Right lobe of liver (tissue), 6 donors: ENCODE data around the gene VCX. TPM values are rescaled to one million over a fixed set of nuclear protein-coding genes. Genes with fewer than 3 reads are reported as not detected.
"Not testable (repeated sequence)": the region's sequence is repeated elsewhere in the genome, so short reads cannot be mapped to it uniquely, and the experiment has no call there.

Experiments used
- ATAC-seq, 4 donors: fragments of 200-7000 bp; cut with Tn5 transposase; one replicate each; pipeline ENCODE4 v1.9.1; 2020; ENCODE audit warnings: mild to moderate bottlenecking in 4 of 4, moderate library complexity in 4 of 4
- DNase-seq, 3 donors: peaks; one replicate each; pipeline ENCODE4 v3.0.0-alpha.2; 2020
- H3K27ac ChIP-seq, 3 donors: fragments of 200-600 bp; one replicate each; pipeline ENCODE4 v1.8.0; 2022
- H3K27me3 ChIP-seq, 2 donors: fragments of 200-600 bp; one replicate each; pipeline ENCODE4 v1.8.0; 2022
- H3K36me3 ChIP-seq, 4 donors: fragments of 200-600 bp; sonication (generic) in 1 of 4; one replicate each; pipeline versions ENCODE4 v1.5.1 to v1.8.0; 2017 to 2022; ENCODE audit warnings: control low read depth in 1 of 4
- H3K4me1 ChIP-seq, 4 donors: fragments of 200-600 bp; sonication (generic) in 1 of 4; one replicate each; pipeline versions ENCODE4 v1.5.1 to v1.8.0; 2017 to 2022; ENCODE audit warnings: control low read depth in 1 of 4
- H3K4me3 ChIP-seq, 3 donors: fragments of 200-600 bp; one replicate each; pipeline ENCODE4 v1.8.0; 2022
- H3K9me3 ChIP-seq, 4 donors: fragments of 200-600 bp; sonication (generic) in 1 of 4; one replicate each; pipeline versions ENCODE4 v1.5.1 to v1.8.0; 2017 to 2022; ENCODE audit warnings: control low read depth in 1 of 4
- POLR2A ChIP-seq: fragments of 450-650 bp; IDR thresholded peaks from one replicate; pipeline ENCODE4 v1.6.1; 2017; ENCODE audit warnings: antibody characterized with exemption, mild to moderate bottlenecking
- WGBS: methylation state at CpG from one replicate; pipeline ENCODE4 v1.1.6; 2018; ENCODE audit warnings: low coverage, low lambda C conversion rate; ENCODE audit not compliant: insufficient coverage; ENCODE audit errors: missing lambda C conversion rate; 5-methylcytosine and 5-hydroxymethylcytosine counted together
- intact Hi-C, 2 donors: fragments of 100-400 bp; cut with DNase I; formaldehyde crosslinking; loops; one replicate each; pipeline versions ENCODE4 v1.11.2 to v1.14.1; 2022
- long read RNA-seq: library from polyadenylated mRNA; unstranded; transcript quantifications from one replicate; pipeline ENCODE4 v2.0.0, GENCODE V29; 2019
- total RNA-seq, 6 experiments: library from RNA; depleted of rRNA in 2 of 6; stranded (reverse); fragments of >200 nt in 2 of 6; fragmentation: NEBNext Ultra II Directional in 3 of 6; extraction: Animal tissue kit (Norgen Biotek cat#: 25700) in 3 of 6; gene quantifications; one replicate each; pipeline versions ENCODE4 v1.1.0 to v1.2.4, GENCODE V29; 2016 to 2023
- TF ChIP-seq, protein P1 (sequence below), 4 donors: fragments of 200-600 bp in 3 of 4; fragments of 450-650 bp in 1 of 4; IDR thresholded peaks; one replicate each; pipeline versions ENCODE4 v1.5.1 to v1.8.0; 2016 to 2022; ENCODE audit warnings: antibody characterized with exemption in 4 of 4, mild to moderate bottlenecking in 2 of 4
- donor health status: DM: no; HTN: yes; CAD: no.
- donor health status: DM: no; HTN: no; CAD: no.
- donor health status: DM: no; HTN: no; CAD: no.
- donor health status: DM: no; HTN: yes; CAD: no.
- donor health status: DM: no; HTN: yes; CAD: no.

VCX gene
- total RNA-seq = not detected
- long read RNA-seq = 0 reads

DNA sequence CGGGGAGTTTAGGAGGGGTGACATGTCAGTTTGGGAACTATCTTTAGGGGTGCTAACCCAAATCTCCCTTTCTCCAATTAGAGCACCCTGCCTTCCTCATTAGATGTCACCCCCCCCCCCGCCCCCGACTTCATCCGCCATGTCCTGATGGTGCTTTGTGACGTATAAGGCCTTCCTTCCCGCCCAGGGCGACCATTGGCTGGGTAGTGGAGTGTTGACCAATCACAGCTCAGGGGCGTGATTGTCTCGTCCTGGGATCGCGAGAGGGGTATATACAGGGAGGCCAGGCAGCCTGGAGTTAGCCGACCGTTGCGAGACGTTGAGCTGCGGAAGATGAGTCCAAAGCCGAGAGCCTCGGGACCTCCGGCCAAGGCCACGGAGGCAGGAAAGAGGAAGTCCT lies at the start of gene VCX:
Gene VCX (plus strand): TSS at position 301 of the 400 bp plus-strand sequence. CDS start 33 bp downstream, at position 334.
- intact Hi-C loops, H3K36me3 ChIP-seq, H3K9me3 ChIP-seq, H3K27ac ChIP-seq, H3K4me3 ChIP-seq, DNase-seq, ATAC-seq, H3K27me3 ChIP-seq, H3K4me1 ChIP-seq: not testable (repeated sequence)
- no CpG with 5 or more reads among the region's 20 CpGs for whole genome bisulfite sequencing

DNA sequence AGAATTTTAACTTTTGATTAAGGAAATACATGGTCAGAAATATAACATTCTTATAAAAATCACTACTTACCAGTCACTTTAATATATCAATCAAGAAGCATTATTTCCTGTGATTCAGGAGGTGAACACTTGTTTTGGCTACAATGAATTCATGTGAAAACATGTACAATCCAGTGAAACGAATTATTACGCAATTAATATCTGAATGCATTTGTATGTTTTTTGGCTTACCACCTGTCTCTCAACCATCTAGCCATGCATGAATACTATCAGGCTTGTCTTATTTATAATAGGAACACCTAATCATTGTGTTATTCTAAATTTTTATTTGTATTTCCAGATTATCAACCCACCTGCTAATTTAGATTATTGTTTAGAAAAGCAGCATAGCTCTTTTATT lies 44.6 kb upstream of the VCX start:
- Histone ChIP-seq H3K9me3 (peaks cover 0 to 3% (median 0%) of the 10 kb centered on the region in 4 donors), H3K27me3 (no peaks in the 10 kb centered on the region), H3K27ac (no peak overlapping the region), H3K4me1 (no peaks in the 10 kb centered on the region), H3K4me3 (no peak overlapping the region), H3K36me3 (no peaks in the 10 kb centered on the region)
- DNase-seq (no peak), ATAC-seq (no peak)
- TF ChIP-seq POLR2A = no peak
- TF ChIP-seq, protein P1, sequence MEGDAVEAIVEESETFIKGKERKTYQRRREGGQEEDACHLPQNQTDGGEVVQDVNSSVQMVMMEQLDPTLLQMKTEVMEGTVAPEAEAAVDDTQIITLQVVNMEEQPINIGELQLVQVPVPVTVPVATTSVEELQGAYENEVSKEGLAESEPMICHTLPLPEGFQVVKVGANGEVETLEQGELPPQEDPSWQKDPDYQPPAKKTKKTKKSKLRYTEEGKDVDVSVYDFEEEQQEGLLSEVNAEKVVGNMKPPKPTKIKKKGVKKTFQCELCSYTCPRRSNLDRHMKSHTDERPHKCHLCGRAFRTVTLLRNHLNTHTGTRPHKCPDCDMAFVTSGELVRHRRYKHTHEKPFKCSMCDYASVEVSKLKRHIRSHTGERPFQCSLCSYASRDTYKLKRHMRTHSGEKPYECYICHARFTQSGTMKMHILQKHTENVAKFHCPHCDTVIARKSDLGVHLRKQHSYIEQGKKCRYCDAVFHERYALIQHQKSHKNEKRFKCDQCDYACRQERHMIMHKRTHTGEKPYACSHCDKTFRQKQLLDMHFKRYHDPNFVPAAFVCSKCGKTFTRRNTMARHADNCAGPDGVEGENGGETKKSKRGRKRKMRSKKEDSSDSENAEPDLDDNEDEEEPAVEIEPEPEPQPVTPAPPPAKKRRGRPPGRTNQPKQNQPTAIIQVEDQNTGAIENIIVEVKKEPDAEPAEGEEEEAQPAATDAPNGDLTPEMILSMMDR (IDR thresholded peaks at IDR 0.05) = no peak
- intact Hi-C loops = no loop called here
- WGBS = 79% methylated on average over 2 of the region's 2 CpGs

DNA sequence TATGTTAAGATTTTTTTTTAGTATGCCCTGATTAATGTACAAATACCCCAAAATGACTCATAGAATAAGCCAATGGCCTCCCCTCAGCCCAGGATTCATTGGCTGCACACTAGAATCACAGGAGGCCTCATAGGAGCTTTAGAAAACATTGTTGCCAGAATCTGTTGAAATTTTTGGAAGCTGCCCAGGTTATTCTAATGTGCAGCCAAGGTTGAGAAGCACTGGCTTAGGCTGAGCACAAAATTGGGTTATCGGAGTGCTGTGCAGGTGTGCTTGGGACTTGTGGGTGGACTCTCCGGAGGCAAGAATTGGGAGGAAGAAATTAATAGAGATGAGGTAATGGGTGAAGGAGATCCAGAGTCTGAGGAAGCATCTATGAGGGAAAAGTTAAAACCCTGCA lies 41.3 kb upstream of the VCX start:
- WGBS = 53% methylated on average over 2 of the region's 2 CpGs
- peak in 3 of 4 donors; percentile 35 to 53 (median 41) for ATAC-seq
- DNase-seq = no peak
- no peaks in the 10 kb centered on the region for H3K27me3 ChIP-seq
- H3K9me3 ChIP-seq = peaks cover 0 to 3% (median 0%) of the 10 kb centered on the region in 4 donors
- intact Hi-C loops = no loop called here
- H3K27ac ChIP-seq = no peak overlapping the region
- no peaks in the 10 kb centered on the region for H3K36me3 ChIP-seq
- TF ChIP-seq, protein P1 (IDR thresholded peaks at IDR 0.05) = no peak
- TF ChIP-seq POLR2A = no peak
- H3K4me3 ChIP-seq = no peak overlapping the region
- no peaks in the 10 kb centered on the region for H3K4me1 ChIP-seq

DNA sequence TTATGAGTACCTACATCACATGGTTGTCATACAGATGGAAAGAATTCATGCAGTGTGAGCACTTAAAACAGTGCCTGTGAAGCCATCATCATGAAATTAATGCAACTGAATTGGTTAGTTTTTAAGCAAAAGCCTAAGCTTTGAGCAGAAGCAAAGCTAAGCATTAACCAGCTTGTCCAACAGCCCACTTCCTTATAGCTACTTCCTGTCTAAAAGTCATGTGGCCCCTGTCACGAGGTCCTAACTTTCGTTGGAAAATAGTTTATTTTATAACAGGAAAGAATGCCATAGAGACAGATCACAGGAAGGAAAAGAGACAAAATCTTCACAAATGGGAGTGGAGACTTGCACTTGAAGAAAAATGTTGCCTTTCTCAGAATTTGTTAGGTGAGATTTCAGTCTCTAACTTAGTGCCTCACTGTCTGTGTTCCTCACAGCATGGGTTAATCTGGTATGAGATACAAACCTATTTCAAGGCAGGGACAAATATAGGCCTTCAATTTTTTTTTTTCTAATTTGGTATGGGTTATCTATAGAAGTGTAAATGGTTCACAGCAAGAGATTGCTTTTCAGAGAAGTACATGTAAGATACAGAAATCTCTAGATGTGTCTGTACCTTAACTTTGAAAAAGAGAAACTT lies 27.7 kb upstream of the VCX start:
- intact Hi-C loops = no loop called here
- no peaks in the 10 kb centered on the region for H3K9me3 ChIP-seq

DNA sequence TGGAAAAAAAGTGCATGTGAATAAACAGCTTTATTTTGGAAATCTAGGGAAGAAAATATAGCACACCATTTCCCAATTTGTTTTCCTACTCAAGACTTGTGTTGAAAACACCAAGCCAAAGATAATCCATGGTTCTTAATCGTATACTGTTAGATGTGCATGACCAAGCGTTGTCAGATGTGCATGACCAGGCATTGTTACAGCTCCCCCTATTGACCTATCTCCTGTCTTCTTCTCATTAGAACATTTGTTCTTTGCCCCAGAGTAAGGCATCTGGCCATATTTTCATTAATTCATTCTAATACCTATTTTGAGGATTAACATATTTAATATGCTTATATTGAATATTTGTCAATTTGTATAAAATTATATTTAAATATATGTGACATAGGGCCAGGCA lies 14.4 kb upstream of the VCX start:
- Histone ChIP-seq H3K9me3 (no peaks in the 10 kb centered on the region), H3K27ac (no peak overlapping the region), H3K4me1 (no peaks in the 10 kb centered on the region), H3K27me3 (no peaks in the 10 kb centered on the region), H3K36me3 (no peaks in the 10 kb centered on the region), H3K4me3 (no peak overlapping the region)
- DNase-seq (no peak), ATAC-seq (peak; percentile 47 to 80 (median 76))
- intact Hi-C loops = no loop called here
- 21% methylated on average over 2 of the region's 2 CpGs for WGBS
- TF ChIP-seq, protein P1 (IDR thresholded peaks at IDR 0.05) = peak; percentile 44 to 62 (median 55)
- TF ChIP-seq POLR2A = no peak

More for the DNA sequence above, 27.7 kb upstream of the VCX start:
- TF ChIP-seq POLR2A = no peak
- TF ChIP-seq, protein P1 (IDR thresholded peaks at IDR 0.05) = no peak
- Histone ChIP-seq H3K27me3 (no peaks in the 10 kb centered on the region), H3K4me3 (no peak overlapping the region), H3K4me1 (no peaks in the 10 kb centered on the region), H3K27ac (no peak overlapping the region), H3K36me3 (no peaks in the 10 kb centered on the region)
- 0% methylated on average over 2 of the region's 2 CpGs for WGBS
- ATAC-seq (no peak), DNase-seq (no peak)
